H9 (cell line): ENCODE results near the gene COMMD4. TPM values are rescaled to one million over a fixed set of nuclear protein-coding genes. Genes with fewer than 3 reads are reported as not detected.

Experiments used
- DNase-seq: peaks from one replicate; pipeline ENCODE4 v3.0.0-alpha.2; 2017
- H2AFZ ChIP-seq: one replicate; pipeline ENCODE4 v1.6.1; 2013; ENCODE audit warnings: mild to moderate bottlenecking, low read length, control low read depth, moderate library complexity
- H2AK5ac ChIP-seq: 2 replicates; pipeline ENCODE4 v1.6.1; 2013; ENCODE audit warnings: low read length, control low read depth, mixed read lengths; ENCODE audit not compliant: insufficient read length
- H2BK120ac ChIP-seq: one replicate; pipeline ENCODE4 v1.6.1; 2013; ENCODE audit warnings: low read depth, mild to moderate bottlenecking, low read length, control low read depth, inconsistent platforms; ENCODE audit not compliant: poor library complexity, severe bottlenecking
- H2BK12ac ChIP-seq: 2 replicates; pipeline ENCODE4 v1.6.1; 2013; ENCODE audit warnings: low read length, control low read depth, mixed read lengths, low read depth; ENCODE audit not compliant: insufficient read length
- H2BK15ac ChIP-seq: 2 replicates; pipeline ENCODE4 v1.6.1; 2013; ENCODE audit warnings: low read depth, low read length, control low read depth
- H2BK20ac ChIP-seq: one replicate; pipeline ENCODE4 v1.6.1; 2013; ENCODE audit warnings: low read depth, mild to moderate bottlenecking, low read length, control low read depth, inconsistent platforms; ENCODE audit not compliant: poor library complexity, severe bottlenecking
- H2BK5ac ChIP-seq: 2 replicates; pipeline ENCODE4 v1.6.1; 2013; ENCODE audit warnings: low read length, control low read depth, mixed read lengths; ENCODE audit not compliant: insufficient read length
- H3K14ac ChIP-seq: 2 replicates; pipeline ENCODE4 v1.6.1; 2013; ENCODE audit warnings: low read length, control low read depth; ENCODE audit not compliant: insufficient read depth
- H3K18ac ChIP-seq: 2 replicates; pipeline ENCODE4 v1.6.1; 2013; ENCODE audit warnings: low read depth, mild to moderate bottlenecking, mixed read lengths, low read length, control low read depth; ENCODE audit not compliant: insufficient read length
- H3K23ac ChIP-seq: 2 replicates; pipeline ENCODE4 v1.6.1; 2013; ENCODE audit warnings: low read length, control low read depth, mixed read lengths, low read depth; ENCODE audit not compliant: insufficient read length
- H3K23me2 ChIP-seq: 2 replicates; pipeline ENCODE4 v1.6.1; 2013; ENCODE audit warnings: low read depth, mild to moderate bottlenecking, mixed read lengths, low read length, control low read depth; ENCODE audit not compliant: insufficient read length, poor library complexity, severe bottlenecking
- H3K27ac ChIP-seq: 2 replicates; pipeline ENCODE4 v1.5.1; 2013; ENCODE audit warnings: low read length, control low read depth, mixed read lengths, low read depth; ENCODE audit not compliant: insufficient read length
- H3K27me3 ChIP-seq: 2 replicates; pipeline ENCODE4 v1.6.1; 2013; ENCODE audit warnings: low read length, control low read depth, inconsistent platforms; ENCODE audit not compliant: insufficient read depth
- H3K4ac ChIP-seq: 2 replicates; pipeline ENCODE4 v1.6.1; 2013; ENCODE audit warnings: low read depth, mild to moderate bottlenecking, control low read depth, inconsistent platforms, low read length, moderate library complexity
- H3K4me1 ChIP-seq: 2 replicates; pipeline ENCODE4 v1.6.1; 2013; ENCODE audit warnings: low read length, control low read depth, inconsistent platforms; ENCODE audit not compliant: insufficient read depth
- H3K4me2 ChIP-seq: 2 replicates; pipeline ENCODE4 v1.6.1; 2013; ENCODE audit warnings: low read length, control low read depth, mixed read lengths; ENCODE audit not compliant: insufficient read length, insufficient read depth
- H3K56ac ChIP-seq: 2 replicates; pipeline ENCODE4 v1.6.1; 2013; ENCODE audit warnings: low read depth, mild to moderate bottlenecking, mixed read lengths, low read length, control low read depth; ENCODE audit not compliant: insufficient read length
- H3K79me1 ChIP-seq: 2 replicates; pipeline ENCODE4 v1.6.1; 2013; ENCODE audit warnings: low read depth, mild to moderate bottlenecking, moderate library complexity, low read length, control low read depth, inconsistent platforms; ENCODE audit not compliant: insufficient read depth, poor library complexity, severe bottlenecking
- H3K79me2 ChIP-seq: 2 replicates; pipeline ENCODE4 v1.6.1; 2013; ENCODE audit warnings: low read length, control low read depth, inconsistent platforms; ENCODE audit not compliant: insufficient read depth
- H3K9ac ChIP-seq: 2 replicates; pipeline ENCODE4 v1.6.1; 2013; ENCODE audit warnings: low read length, control low read depth, mixed read lengths; ENCODE audit not compliant: insufficient read length; ENCODE audit errors: extremely low read depth
- H3K9me3 ChIP-seq: one replicate; pipeline ENCODE4 v1.6.1; 2013; ENCODE audit warnings: low read depth, low read length, inconsistent platforms; ENCODE audit not compliant: control insufficient read depth
- H3T11ph ChIP-seq: one replicate; pipeline ENCODE4 v1.6.1; 2013; ENCODE audit warnings: mild to moderate bottlenecking, low read length, control low read depth, inconsistent platforms
- H4K20me1 ChIP-seq: one replicate; pipeline ENCODE4 v1.6.1; 2013; ENCODE audit not compliant: control insufficient read depth, insufficient read length, insufficient read depth
- H4K5ac ChIP-seq: 2 replicates; pipeline ENCODE4 v1.6.1; 2013; ENCODE audit warnings: low read depth, mild to moderate bottlenecking, mixed read lengths, low read length, control low read depth; ENCODE audit not compliant: insufficient read length
- H4K8ac ChIP-seq: replicated peaks from 2 replicates; pipeline ENCODE4 v1.6.1; 2013; ENCODE audit warnings: low read length, control low read depth, mixed read lengths, low read depth; ENCODE audit not compliant: insufficient read length
- H4K91ac ChIP-seq: 2 replicates; pipeline ENCODE4 v1.6.1; 2013; ENCODE audit warnings: low read depth, mild to moderate bottlenecking, moderate library complexity, mixed read lengths, low read length, control low read depth; ENCODE audit not compliant: insufficient read length
- H3K27ac Mint-ChIP-seq, 3 experiments: 2 replicates in 2 of 3; 3 replicates in 1 of 3; pipeline ENCODE4 v1.8.0; 2020 to 2021; ENCODE audit warnings: mixed read lengths in 3 of 3, mild to moderate bottlenecking in 1 of 3, moderate library complexity in 1 of 3
- H3K27me3 Mint-ChIP-seq: 2 replicates; pipeline ENCODE4 v1.8.0; 2021; ENCODE audit warnings: low read depth, mild to moderate bottlenecking, moderate library complexity, mixed read lengths
- H3K36me3 Mint-ChIP-seq, 3 experiments: 2 replicates in 2 of 3; 3 replicates in 1 of 3; pipeline ENCODE4 v1.8.0; 2020 to 2021; ENCODE audit warnings: low read depth in 3 of 3, mixed read lengths in 3 of 3; ENCODE audit not compliant: insufficient read depth in 1 of 3
- H3K4me1 Mint-ChIP-seq, 2 experiments: 2 replicates each; pipeline ENCODE4 v1.8.0; 2020; ENCODE audit warnings: mixed read lengths in 2 of 2
- H3K4me3 Mint-ChIP-seq, 2 experiments: 2 replicates in 1 of 2; 3 replicates in 1 of 2; pipeline ENCODE4 v1.8.0; 2020 to 2021; ENCODE audit warnings: mild to moderate bottlenecking in 2 of 2, mixed read lengths in 2 of 2, moderate library complexity in 1 of 2
- H3K9me3 Mint-ChIP-seq, 2 experiments: 2 replicates in 1 of 2; 3 replicates in 1 of 2; pipeline ENCODE4 v1.8.0; 2020; ENCODE audit warnings: mild to moderate bottlenecking in 2 of 2, mixed read lengths in 2 of 2, moderate library complexity in 1 of 2
- CTCF ChIP-seq: fragments of 200-600 bp; sonication (generic); conservative IDR thresholded peaks from 3 replicates; pipeline ENCODE4 v1.8.0; 2021; ENCODE audit warnings: antibody characterized with exemption, mild to moderate bottlenecking
- WGBS: extraction: QIAGEN DNeasy Blood & Tissue Kit; methylation state at CpG from one replicate; pipeline ENCODE4 v1.1.7; 2013; ENCODE audit warnings: missing lambda C conversion rate, low lambda C conversion rate, mixed read lengths; ENCODE audit not compliant: insufficient read length; ENCODE audit errors: extremely low coverage; 5-methylcytosine and 5-hydroxymethylcytosine counted together
- total RNA-seq: library from RNA; stranded (reverse); gene quantifications from 2 replicates; pipeline ENCODE4 v1.2.1, GENCODE V29; 2021

COMMD4 gene
- total RNA-seq, 1 experiment from 2014 or later, result 146 TPM

DNA sequence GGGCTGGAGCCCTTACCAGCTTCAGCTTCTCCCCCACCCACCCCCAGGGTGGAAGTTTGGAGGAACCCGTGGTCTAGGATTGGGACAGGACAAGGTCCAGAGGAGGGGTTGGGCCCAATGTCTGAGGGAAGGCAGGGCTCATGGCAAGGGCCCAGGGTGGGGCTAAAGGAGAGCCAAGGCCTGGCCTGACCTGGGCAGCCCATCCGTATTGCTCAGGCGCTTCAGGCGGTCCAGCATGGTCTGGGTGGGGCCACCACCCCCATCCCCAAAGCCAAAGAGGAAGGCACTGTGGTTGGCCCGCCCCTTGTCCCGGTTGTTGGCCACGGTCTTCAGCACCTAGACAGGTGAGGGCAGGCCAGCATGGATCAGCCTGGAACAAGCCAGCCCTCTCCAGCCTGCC lies 25.0 kb downstream of the COMMD4 start:
- H2BK12ac ChIP-seq, result no peak overlapping the region
- Mint-ChIP-seq H3K4me3 (no peak overlapping the region), H3K4me1 (no peaks in the 10 kb centered on the region; a peak in 1 of 4 replicates), H3K27me3 (peaks cover 1% of the 10 kb centered on the region; the same call in 1 of the 2 replicates), H3K36me3 (peaks cover 10 to 43% (median 40%) of the 10 kb centered on the region in 3 experiments; a peak in 6 of 7 replicates), H3K27ac (no peak overlapping the region), H3K9me3 (no peaks in the 10 kb centered on the region)
- no peak overlapping the region for H4K5ac ChIP-seq
- no peak overlapping the region for H3K23ac ChIP-seq
- no peak overlapping the region for H3K4me2 ChIP-seq
- H3K4me1 ChIP-seq, result no peaks in the 10 kb centered on the region
- H3K9me3 ChIP-seq, result no peaks in the 10 kb centered on the region
- H3K9ac ChIP-seq, result no peak overlapping the region
- no peak overlapping the region for H3K18ac ChIP-seq
- H4K91ac ChIP-seq, result no peak overlapping the region
- no peak overlapping the region for H3K27ac ChIP-seq
- H4K20me1 ChIP-seq, result no peaks in the 10 kb centered on the region
- DNase-seq, result no peak
- no peak overlapping the region for H2BK5ac ChIP-seq
- WGBS, result no CpG with 5 or more reads among the region's 7 CpGs
- no peak overlapping the region for H2AFZ ChIP-seq
- H2BK20ac ChIP-seq, result no peak overlapping the region
- H3K27me3 ChIP-seq, result no peaks in the 10 kb centered on the region
- H3K4ac ChIP-seq, result no peak overlapping the region
- H3T11ph ChIP-seq, result no peak overlapping the region
- no peak overlapping the region for H3K14ac ChIP-seq
- no peaks in the 10 kb centered on the region for H3K79me1 ChIP-seq
- no peak overlapping the region for H4K8ac ChIP-seq
- no peak overlapping the region for H2AK5ac ChIP-seq
- no peak overlapping the region for H2BK120ac ChIP-seq
- H2BK15ac ChIP-seq, result no peak overlapping the region
- no peaks in the 10 kb centered on the region for H3K23me2 ChIP-seq
- H3K56ac ChIP-seq, result no peak overlapping the region
- no peak for TF ChIP-seq CTCF
- no peaks in the 10 kb centered on the region for H3K79me2 ChIP-seq
